ENCODE measurements around the gene CCDC59. TPM values are rescaled to one million over a fixed set of nuclear protein-coding genes. Genes with fewer than 3 reads are reported as not detected.
A peak's percentile ranks its signal among the peaks of the same experiment; 100 is the strongest.

Gene CCDC59
- total RNA-seq, 4 donors from 2014 or later = 25.4 to 101 (median 39.9) TPM

DNA sequence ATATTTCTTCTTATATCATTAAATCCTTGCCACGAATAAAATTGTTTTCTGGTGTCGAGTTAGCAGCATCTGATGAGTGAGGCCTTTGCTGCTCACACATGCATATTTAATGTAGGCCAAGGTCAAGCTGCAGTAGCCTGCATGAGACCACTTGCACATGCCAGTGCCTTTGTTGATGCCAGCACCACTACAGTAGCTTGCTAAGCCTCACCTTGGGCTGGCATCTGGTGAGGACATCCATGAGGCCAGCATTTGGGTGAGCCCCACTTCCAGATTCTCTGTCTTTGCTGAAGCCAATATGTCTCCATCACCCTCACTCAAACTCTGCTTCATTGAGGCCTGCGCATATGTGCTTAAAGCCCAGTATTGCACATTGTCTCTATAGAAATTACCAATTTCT is 8.0 kb downstream of the CCDC59 start:
- peaks cover 0 to 51% (median 0%) of the 10 kb centered on the region in 3 donors for H3K36me3 ChIP-seq
- DNase-seq = no peak
- no peaks in the 10 kb centered on the region for H3K9me3 ChIP-seq
- TF ChIP-seq, protein P1, sequence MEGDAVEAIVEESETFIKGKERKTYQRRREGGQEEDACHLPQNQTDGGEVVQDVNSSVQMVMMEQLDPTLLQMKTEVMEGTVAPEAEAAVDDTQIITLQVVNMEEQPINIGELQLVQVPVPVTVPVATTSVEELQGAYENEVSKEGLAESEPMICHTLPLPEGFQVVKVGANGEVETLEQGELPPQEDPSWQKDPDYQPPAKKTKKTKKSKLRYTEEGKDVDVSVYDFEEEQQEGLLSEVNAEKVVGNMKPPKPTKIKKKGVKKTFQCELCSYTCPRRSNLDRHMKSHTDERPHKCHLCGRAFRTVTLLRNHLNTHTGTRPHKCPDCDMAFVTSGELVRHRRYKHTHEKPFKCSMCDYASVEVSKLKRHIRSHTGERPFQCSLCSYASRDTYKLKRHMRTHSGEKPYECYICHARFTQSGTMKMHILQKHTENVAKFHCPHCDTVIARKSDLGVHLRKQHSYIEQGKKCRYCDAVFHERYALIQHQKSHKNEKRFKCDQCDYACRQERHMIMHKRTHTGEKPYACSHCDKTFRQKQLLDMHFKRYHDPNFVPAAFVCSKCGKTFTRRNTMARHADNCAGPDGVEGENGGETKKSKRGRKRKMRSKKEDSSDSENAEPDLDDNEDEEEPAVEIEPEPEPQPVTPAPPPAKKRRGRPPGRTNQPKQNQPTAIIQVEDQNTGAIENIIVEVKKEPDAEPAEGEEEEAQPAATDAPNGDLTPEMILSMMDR (IDR thresholded peaks at IDR 0.05) = no peak
- TF ChIP-seq POLR2A (IDR thresholded peaks at IDR 0.05) = no peak
- H3K4me3 ChIP-seq = no peak overlapping the region
- H3K27ac ChIP-seq = no peak overlapping the region
- H3K27me3 ChIP-seq = no peaks in the 10 kb centered on the region
- no peaks in the 10 kb centered on the region for H3K4me1 ChIP-seq

DNA sequence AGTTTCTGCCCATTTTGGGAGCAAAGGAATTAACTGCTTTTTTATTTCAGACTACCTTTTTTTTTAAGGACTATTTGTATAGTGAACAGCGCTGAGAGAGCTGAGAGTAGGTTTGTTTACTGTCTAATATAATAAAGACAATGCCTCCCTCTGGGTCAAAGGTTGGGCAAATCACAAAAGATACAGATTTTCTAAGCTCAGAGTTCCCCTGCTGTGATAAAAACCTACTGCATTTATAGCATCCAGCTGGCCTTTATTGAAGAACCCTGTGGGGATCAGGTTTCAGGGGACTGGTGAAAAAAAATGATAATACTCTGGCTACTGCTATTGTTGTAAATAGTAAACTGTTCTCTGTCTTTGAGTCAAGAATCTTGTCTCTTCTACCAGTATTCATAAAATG is 28.7 kb downstream of the CCDC59 start:
- H3K4me1 ChIP-seq = no peaks in the 10 kb centered on the region
- DNase-seq = no peak
- no peaks in the 10 kb centered on the region for H3K36me3 ChIP-seq
- no peak overlapping the region for H3K27ac ChIP-seq
- H3K4me3 ChIP-seq = no peak overlapping the region
- no peaks in the 10 kb centered on the region for H3K9me3 ChIP-seq
- H3K27me3 ChIP-seq = no peaks in the 10 kb centered on the region
- TF ChIP-seq POLR2A (IDR thresholded peaks at IDR 0.05) = no peak
- TF ChIP-seq, protein P1 (IDR thresholded peaks at IDR 0.05) = no peak

DNA sequence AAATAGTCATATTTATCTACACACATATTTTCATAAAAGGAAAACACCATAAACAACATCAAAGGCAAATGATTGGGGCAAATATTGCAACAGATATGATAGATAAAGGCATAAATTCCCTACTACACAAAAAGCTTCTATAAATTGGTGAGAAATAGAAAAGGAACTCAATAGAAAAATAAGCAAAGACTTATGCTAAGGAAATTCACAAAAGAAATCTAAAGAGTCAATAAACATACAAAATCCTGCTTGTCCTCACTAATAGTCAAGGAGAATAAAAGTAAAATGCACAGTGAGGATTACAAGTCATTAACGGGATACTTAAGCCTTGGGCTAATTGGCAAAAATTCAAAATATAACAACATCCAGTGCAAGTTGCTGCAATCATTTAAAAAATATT is 30.3 kb downstream of the CCDC59 start:
- no peak overlapping the region for H3K27ac ChIP-seq

DNA sequence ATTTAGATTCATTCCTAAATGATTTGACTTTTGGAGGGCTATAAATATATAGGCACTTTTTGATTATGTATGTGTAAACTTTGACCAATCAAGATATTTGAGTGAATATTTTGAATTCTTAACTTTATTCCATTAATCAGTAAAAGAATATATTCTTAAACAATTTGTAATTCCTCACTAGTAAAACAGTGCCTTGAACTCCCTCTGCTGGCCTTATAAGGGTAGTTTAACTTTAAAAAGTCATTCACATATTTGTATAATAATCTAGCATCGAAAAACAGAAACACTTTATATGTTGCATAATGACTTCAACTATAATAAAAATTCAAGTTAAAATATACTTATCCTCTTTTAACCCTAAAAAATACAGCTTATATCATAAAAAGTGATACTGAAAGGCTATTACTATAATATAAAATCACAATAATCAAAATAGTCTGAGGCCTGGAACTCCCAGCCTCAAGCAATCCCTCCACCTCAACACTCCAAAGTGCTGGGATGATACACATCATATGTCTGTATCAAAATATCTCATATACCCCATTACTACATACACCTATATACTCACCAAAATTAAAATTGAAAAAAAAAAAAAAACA is 31.2 kb downstream of the CCDC59 start:
- Histone ChIP-seq H3K9me3 (no peaks in the 10 kb centered on the region), H3K4me3 (no peak overlapping the region), H3K27ac (no peak overlapping the region), H3K36me3 (no peaks in the 10 kb centered on the region), H3K27me3 (no peaks in the 10 kb centered on the region), H3K4me1 (no peaks in the 10 kb centered on the region)
- TF ChIP-seq POLR2A (IDR thresholded peaks at IDR 0.05) = no peak
- TF ChIP-seq, protein P1 (IDR thresholded peaks at IDR 0.05) = peak in 4 of 6 experiments; percentile 34 to 56 (median 44)
- DNase-seq = no peak

More for the DNA sequence above, 30.3 kb downstream of the CCDC59 start:
- Histone ChIP-seq H3K4me1 (no peaks in the 10 kb centered on the region), H3K4me3 (no peak overlapping the region), H3K36me3 (no peaks in the 10 kb centered on the region), H3K27me3 (no peaks in the 10 kb centered on the region), H3K9me3 (no peaks in the 10 kb centered on the region)
- no peak for TF ChIP-seq POLR2A (IDR thresholded peaks at IDR 0.05)
- TF ChIP-seq, protein P1 (IDR thresholded peaks at IDR 0.05) = no peak
- no peak for DNase-seq

DNA sequence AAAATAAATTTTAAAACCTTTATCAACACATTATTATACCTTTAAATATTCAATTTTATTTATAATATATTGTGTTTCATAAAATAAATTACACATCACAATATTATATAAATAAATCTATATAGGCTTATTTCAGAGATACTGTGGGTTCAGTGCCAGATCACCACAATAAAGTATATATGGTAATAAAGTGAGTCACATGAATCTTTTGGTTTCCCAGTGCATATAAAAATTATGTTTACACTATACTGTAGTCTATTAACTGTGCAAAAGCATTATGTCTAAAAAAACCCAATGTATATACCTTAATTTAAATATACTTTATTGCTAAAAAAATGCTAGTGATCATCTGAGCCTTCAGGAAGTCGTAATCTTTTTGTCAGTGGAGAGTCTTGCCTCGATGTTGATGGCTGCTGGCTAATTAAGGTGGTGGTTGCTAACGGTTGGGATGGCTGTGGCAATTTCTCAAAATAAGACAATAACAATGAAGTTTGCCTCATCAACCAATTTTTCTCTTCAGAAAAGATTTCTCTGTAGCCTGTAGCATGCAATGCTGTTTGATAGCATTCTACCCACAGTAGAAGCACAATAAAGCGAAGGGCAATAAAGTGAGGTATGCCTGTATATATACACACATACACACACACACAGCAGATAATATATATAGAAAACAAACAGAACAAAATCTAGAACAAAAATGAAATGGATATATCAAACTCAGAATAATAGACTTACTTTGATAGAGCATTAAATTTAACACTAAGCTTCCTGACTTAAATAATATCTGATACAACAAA is 32.4 kb downstream of the CCDC59 start:
- no peak overlapping the region for H3K4me3 ChIP-seq
- no peaks in the 10 kb centered on the region for H3K36me3 ChIP-seq
- H3K27me3 ChIP-seq = no peaks in the 10 kb centered on the region
- no peak for DNase-seq
- H3K27ac ChIP-seq = no peak overlapping the region
- TF ChIP-seq, protein P1 (IDR thresholded peaks at IDR 0.05) = no peak
- no peak for TF ChIP-seq POLR2A (IDR thresholded peaks at IDR 0.05)
- no peaks in the 10 kb centered on the region for H3K4me1 ChIP-seq
- H3K9me3 ChIP-seq = no peaks in the 10 kb centered on the region
